HG02885 (cell line): ENCODE data around the gene WDR43.

ENCODE experiments used
- ATAC-seq: cut with Tn5 transposase; IDR thresholded peaks from one replicate; pipeline ENCODE4 v1.9.1; 2021; ENCODE audit warnings: mild to moderate bottlenecking; ENCODE audit not compliant: unreplicated experiment, poor library complexity

Gene WDR43, protein sequence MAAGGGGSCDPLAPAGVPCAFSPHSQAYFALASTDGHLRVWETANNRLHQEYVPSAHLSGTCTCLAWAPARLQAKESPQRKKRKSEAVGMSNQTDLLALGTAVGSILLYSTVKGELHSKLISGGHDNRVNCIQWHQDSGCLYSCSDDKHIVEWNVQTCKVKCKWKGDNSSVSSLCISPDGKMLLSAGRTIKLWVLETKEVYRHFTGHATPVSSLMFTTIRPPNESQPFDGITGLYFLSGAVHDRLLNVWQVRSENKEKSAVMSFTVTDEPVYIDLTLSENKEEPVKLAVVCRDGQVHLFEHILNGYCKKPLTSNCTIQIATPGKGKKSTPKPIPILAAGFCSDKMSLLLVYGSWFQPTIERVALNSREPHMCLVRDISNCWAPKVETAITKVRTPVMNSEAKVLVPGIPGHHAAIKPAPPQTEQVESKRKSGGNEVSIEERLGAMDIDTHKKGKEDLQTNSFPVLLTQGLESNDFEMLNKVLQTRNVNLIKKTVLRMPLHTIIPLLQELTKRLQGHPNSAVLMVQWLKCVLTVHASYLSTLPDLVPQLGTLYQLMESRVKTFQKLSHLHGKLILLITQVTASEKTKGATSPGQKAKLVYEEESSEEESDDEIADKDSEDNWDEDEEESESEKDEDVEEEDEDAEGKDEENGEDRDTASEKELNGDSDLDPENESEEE

GRCh38 chr2:28894470-28895188 is at the start of gene WDR43:
TSS of gene WDR43 (plus strand) at chr2:28894667. CDS start at chr2:28894699, 32 bp downstream.
- peak; percentile 88 for ATAC-seq

GRCh38 chr2:28855193-28855592 is 39.3 kb upstream of the WDR43 start:
- no peak for ATAC-seq

DNA sequence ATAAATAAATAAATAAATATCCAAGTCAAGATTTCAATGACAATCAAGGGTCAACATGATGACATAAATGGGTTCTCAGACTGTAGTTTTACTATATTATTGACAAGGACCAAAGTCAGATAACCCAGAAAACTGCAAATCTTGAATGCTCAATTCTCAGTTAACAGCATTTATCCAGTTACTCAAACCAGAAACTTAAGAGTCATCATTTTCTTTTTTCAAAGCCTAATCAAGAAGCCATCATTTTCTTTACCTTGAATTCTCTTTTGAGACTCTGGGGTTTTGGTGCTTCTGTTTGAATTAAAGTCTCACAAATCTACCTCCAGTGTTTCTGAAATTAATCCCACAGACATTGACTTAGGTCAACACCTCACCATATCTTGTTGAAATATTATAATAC is 38.5 kb upstream of the WDR43 start:
- no peak for ATAC-seq

- no peak for ATAC-seq
Observed at GRCh38 chr2:28868611-28869010, 25.9 kb upstream of the WDR43 start.

DNA sequence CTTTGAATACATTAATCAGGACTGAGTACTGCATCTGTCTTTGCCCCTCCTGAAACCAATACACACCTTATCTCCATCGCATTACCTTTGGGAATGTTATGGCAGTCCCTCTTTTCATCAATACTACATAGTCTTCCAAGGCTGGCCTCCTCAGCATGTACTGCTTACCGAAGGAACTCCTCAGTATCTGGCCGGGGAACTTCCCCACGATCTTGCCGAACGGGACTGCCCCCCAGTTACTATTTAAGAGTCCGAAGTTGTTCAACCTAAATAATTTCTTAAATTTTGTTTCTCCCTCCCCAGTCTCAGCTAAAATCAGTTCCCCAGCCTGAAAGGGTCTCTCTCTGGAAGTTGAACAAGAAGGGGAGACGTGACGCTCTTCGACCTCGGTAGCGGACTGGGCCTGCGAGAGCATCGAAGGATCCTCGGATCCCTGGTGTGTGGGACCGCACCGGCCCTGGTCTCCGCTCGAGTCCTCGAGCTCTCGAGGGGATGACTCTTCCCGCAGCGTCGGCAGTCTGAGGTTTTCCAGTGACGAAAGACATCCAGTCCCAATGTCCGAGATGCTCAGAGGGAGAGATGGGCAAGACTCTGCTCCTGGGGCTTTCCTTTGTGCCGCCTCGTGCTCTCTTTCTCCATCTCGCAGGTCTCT is 24.8 kb upstream of the WDR43 start:
- no peak for ATAC-seq

DNA sequence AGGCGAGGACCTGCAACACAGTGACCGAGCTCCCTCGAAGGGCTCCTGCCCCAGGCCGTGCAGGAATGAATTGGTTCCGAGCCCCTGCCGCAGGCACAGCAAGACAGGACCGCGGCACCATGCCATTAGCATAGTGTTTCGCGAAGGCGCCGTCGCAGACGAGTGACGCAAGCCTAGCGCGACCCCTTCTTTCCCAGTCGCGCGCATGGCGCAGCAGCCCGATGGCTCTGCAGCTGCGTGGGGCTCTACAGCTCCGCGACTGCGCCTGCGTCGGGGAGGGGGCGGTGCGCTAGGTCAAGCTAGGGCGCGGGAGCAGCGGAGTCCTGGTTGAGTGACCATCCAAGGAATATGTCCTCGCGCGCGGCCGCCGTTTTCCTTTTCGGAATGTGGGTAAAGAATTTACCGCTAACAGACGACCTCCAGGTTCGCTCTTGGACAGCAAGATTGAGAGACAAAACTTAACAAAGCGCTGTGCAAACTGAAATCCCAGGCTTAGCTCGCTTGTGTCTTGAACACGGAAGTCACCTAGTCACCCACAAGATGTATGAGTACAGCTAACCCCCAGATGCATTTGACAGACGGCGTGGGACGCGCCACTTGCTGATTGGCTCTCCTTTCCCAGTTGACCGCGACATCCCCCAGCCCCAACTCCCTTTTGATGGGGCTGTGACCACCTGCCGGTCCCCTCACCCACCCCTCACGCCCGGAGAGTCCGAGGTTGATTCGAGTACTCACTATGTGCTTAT is 24.1 kb upstream of the WDR43 start, which contains the start of gene TRMT61B:
TRMT61B (minus strand) TSS at position 164 of the 746 bp plus-strand sequence; CDS start at position 132, 32 bp downstream.
- peak; percentile 97 for ATAC-seq

GRCh38 chr2:28871620-28872019 is 22.8 kb upstream of the WDR43 start:
- no peak for ATAC-seq

- ATAC-seq, result no peak
Observed at GRCh38 chr2:28880193-28880592, 14.3 kb upstream of the WDR43 start.

DNA sequence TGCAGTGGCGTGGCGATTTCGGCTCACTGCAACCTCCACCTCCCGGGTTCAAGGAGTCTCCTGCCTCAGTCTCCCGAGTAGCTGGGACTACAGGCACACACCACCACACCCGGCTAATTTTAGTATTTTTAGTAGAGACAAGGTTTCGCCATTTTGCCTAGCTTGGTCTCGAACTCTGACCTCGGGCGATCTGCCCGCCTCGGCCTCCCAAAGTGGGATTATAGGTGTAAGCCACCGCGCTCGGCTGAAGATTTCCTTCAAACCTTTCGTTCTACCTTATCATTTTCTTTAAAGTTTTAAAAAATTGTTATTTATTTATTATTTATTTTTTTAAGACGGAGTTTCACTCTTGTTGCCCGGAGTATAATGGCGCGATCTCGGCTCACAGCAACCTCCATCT is 979 bp upstream of the WDR43 start:
- ATAC-seq, result no peak

DNA sequence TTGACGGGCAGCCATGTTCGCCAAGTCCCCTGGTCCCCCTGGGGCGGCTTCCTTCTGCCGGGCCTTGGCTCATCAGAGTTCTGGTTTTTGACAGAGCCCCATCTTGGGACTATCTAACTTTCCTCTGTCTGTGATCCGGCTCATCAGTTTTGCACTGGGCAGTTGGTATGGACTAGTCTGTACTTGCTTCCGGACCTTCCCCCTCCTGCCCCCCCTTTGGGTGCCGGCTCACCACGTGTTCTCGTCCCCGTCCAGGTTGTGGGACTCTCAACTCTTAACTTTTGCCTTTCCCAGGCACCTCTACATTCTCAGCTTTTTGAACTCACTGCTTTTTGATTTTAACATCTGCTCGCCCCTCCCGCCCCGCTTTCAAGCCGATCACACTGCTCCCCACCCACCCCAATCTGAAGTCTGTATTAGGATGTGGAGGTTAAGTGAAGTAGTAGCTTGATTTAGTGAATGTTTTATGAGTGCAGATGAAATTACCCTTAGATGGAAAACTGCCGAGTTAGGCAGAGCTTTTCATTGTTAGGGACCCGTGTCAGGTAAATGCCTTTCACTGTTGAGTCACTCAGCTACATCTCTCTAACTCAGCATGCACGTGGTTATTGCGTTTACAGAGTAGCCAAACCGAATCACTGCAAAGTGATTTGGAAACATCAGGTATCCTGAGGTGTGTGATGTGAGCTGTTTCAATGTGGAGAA is 874 bp downstream of the WDR43 start:
- peak; percentile 31 for ATAC-seq

- ATAC-seq, result no peak
Observed at GRCh38 chr2:28896906-28897305, 2.4 kb downstream of the WDR43 start.

GRCh38 chr2:28898048-28898447 is 3.6 kb downstream of the WDR43 start:
- ATAC-seq, result no peak

- ATAC-seq, result no peak
Observed at GRCh38 chr2:28901202-28901601, 6.7 kb downstream of the WDR43 start.

DNA sequence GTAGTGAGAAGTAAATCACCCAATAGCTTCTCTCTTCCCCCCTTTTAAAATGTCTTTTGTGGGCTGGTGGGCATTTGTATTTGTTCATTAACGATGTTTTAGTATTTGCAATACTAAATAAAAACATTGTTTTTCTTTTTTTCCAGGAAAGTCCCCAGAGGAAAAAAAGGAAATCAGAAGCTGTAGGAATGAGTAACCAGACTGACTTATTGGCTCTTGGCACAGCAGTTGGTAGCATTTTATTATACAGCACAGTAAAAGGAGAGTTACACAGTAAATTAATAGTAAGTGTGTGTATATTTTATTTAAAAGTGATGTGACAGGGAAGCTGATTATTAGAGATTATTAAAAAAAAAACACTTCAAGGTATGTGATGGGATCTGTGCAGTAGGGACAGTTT is 7.4 kb downstream of the WDR43 start:
- no peak for ATAC-seq

GRCh38 chr2:28902584-28902983 is 8.1 kb downstream of the WDR43 start:
- ATAC-seq, result no peak

DNA sequence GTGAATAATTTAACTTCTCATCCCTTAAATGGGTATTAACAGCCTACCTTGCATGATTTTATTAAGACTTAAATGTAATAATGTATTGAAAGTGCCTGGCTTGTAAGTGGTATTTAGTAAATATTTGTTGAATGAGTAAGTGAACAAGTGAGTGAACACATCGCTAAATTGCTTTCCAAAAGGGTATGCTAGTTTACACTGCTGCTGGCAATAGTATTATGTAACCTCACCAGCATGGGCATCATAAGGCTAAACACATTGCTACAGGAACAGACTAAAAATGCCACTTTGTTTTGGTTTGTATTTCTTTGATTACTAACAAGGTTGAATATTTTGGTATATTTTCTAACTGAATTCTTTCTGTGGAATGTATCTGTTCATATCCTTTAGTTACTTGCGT is 9.8 kb downstream of the WDR43 start:
- no peak for ATAC-seq

- ATAC-seq, result no peak
Observed at GRCh38 chr2:28904802-28905457, 10.5 kb downstream of the WDR43 start.

DNA sequence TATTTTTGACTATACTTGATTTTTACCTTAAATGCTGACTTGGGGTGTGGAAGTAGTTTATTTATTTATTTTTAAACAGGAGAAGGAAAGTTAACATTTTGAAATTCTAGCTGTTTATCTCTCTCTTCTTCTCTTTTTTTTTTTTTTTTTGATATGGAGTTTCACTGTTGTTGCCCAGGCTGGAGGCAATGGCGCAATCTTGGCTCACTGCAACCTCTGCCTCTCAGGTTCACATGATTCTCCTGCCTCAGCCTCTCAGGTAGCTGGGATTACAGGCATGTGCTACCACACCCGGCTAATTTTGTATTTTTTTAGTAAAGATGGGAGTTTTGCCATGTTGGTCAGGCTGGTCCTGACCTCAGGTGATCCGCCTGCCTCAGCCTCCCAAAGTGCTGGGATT is 11.1 kb downstream of the WDR43 start:
- no peak for ATAC-seq

DNA sequence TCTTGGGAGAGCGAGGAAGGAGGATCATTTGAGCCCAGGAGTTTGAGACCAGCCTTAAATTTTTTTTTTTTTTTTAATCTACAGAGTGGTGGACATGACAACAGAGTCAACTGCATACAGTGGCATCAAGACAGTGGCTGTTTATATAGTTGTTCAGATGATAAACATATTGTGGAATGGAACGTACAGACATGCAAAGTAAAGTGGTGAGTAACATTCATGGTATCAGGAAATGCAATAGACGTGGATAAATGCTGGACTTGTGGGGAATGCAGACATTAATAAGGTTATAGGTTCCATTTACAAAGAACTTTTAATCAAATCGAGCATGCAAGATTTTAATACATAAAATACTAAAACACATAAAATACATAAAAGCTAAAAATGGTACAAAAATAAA is 11.9 kb downstream of the WDR43 start:
- ATAC-seq, result no peak
